GM12865 (cell line): Measurements from ENCODE around the gene RABGAP1L.

Source experiments
- DNase-seq: peaks from one replicate; pipeline ENCODE4 v3.0.0; 2010; ENCODE audit warnings: low read depth
- H3K4me3 ChIP-seq: 2 replicates; pipeline ENCODE4 v1.5.1; 2011; ENCODE audit warnings: mild to moderate bottlenecking, low read depth, low read length, control low read depth
- CTCF ChIP-seq: IDR thresholded peaks from 2 replicates; pipeline ENCODE4 v1.5.1; 2011; ENCODE audit warnings: low read length, control low read depth, low read depth, inconsistent platforms; ENCODE audit not compliant: insufficient read depth; ENCODE audit errors: missing control alignments

RABGAP1L gene

GRCh38 chr1:174999216-174999935, 840.1 kb downstream of the RABGAP1L start:
- H3K4me3 ChIP-seq, result peak overlapping the region; percentile 97
- TF ChIP-seq CTCF, result no peak
- DNase-seq, result peak; percentile 99

GRCh38 chr1:174999936-175000696, 840.8 kb downstream of the RABGAP1L start, which contains the start of gene CACYBP:
Gene CACYBP (plus strand): TSS chr1:174999947. CDS start chr1:175000181, 234 bp downstream.
- TF ChIP-seq CTCF, result no peak
- peak within 1 kb of the TSS; percentile 97 for H3K4me3 ChIP-seq
- peak; percentile 58 for DNase-seq

GRCh38 chr1:175000697-175001187, 841.4 kb downstream of the RABGAP1L start:
- DNase-seq, result peak; percentile 27
- TF ChIP-seq CTCF, result no peak
- H3K4me3 ChIP-seq, result peak overlapping the region; percentile 97

- no peak for TF ChIP-seq CTCF
- no peak overlapping the region for H3K4me3 ChIP-seq
- DNase-seq, result no peak
These were observed 843.7 kb downstream of the RABGAP1L start for GRCh38 chr1:175002910-175003517.

GRCh38 chr1:175003521-175003920, 844.2 kb downstream of the RABGAP1L start:
- DNase-seq, result no peak
- TF ChIP-seq CTCF, result no peak
- H3K4me3 ChIP-seq, result peak overlapping the region; percentile 8; the same call in 1 of the 2 replicates

GRCh38 chr1:175005085-175005783, 845.9 kb downstream of the RABGAP1L start:
- no peak for TF ChIP-seq CTCF
- no peak overlapping the region for H3K4me3 ChIP-seq
- DNase-seq, result no peak
